ENCODE data around the gene DGCR2.

DGCR2 gene

GRCh38 chr22:19002684-19003038, 119.6 kb downstream of the DGCR2 start:
- TF ChIP-seq, protein P1, sequence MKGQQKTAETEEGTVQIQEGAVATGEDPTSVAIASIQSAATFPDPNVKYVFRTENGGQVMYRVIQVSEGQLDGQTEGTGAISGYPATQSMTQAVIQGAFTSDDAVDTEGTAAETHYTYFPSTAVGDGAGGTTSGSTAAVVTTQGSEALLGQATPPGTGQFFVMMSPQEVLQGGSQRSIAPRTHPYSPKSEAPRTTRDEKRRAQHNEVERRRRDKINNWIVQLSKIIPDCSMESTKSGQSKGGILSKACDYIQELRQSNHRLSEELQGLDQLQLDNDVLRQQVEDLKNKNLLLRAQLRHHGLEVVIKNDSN (IDR thresholded peaks at IDR 0.05): no peak
- no peak for TF ChIP-seq YY1 (IDR thresholded peaks at IDR 0.05; ENCODE audit: low read depth)
- TF ChIP-seq, protein P2, sequence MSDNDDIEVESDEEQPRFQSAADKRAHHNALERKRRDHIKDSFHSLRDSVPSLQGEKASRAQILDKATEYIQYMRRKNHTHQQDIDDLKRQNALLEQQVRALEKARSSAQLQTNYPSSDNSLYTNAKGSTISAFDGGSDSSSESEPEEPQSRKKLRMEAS (IDR thresholded peaks at IDR 0.05): no peak
- TF ChIP-seq CEBPB (IDR thresholded peaks at IDR 0.05): no peak
- no peak for TF ChIP-seq CREB1 (IDR thresholded peaks at IDR 0.05; ENCODE audit: low read depth)
- TF ChIP-seq NFIC (IDR thresholded peaks at IDR 0.05): no peak
- TF ChIP-seq RAD21 (IDR thresholded peaks at IDR 0.05; ENCODE audit: low read depth): no peak
- no peak for TF ChIP-seq EP300 (IDR thresholded peaks at IDR 0.05; ENCODE audit: borderline replicate concordance)
- TF ChIP-seq REST (IDR thresholded peaks at IDR 0.05; ENCODE audit: low read depth): no peak
- no peak for TF ChIP-seq TCF12 (IDR thresholded peaks at IDR 0.05; ENCODE audit: low read depth)

DNA sequence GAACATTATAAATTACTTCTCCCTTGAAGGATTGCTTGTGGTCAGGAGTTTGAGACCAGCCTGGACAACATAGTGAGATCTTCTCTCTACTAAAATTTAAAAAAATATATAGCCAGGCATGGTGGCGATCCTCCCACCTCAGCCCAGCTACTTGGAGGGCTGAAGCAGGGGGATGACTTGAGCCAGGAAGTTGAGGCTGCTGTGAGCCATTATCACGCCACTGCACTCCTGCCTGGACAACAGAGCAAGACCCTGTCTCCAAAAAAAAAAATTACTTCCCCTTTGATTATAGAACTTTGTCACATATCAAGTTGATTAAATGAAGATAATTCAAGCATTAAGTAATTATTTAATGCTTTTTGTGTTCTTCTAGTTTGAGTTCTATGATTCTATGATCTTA, 121.0 kb downstream of the DGCR2 start:
- TF ChIP-seq CREB1 (IDR thresholded peaks at IDR 0.05; ENCODE audit: low read depth): no peak
- no peak for TF ChIP-seq CEBPB (IDR thresholded peaks at IDR 0.05)

DNA sequence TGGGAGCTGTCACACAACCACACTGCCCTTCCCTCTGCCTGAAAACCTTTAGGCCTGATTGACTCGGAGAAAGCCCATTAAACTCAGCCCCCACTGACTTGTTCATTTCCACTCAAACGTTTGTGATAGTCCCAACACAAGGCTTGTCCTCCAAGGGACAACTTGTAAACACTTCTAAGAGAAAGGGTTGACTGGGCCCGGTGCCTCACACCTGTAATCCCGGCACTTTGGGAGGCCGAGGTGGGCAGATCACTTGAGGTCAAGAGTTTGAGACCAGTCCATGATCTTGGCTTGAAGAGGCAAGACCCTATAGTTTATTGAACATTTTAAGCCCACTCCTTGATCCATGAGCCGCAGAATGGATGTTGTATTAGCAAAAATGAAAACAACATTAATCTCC, 122.8 kb downstream of the DGCR2 start:
- no peak for TF ChIP-seq RAD21 (IDR thresholded peaks at IDR 0.05; ENCODE audit: low read depth)
- TF ChIP-seq REST (IDR thresholded peaks at IDR 0.05; ENCODE audit: low read depth): no peak
- TF ChIP-seq EGR1 (IDR thresholded peaks at IDR 0.05): no peak
- no peak for TF ChIP-seq TCF12 (IDR thresholded peaks at IDR 0.05; ENCODE audit: low read depth)
- TF ChIP-seq YY1 (IDR thresholded peaks at IDR 0.05; ENCODE audit: low read depth): no peak
- TF ChIP-seq, protein P1 (IDR thresholded peaks at IDR 0.05): no peak
- TF ChIP-seq TEAD4 (IDR thresholded peaks at IDR 0.05): no peak
- TF ChIP-seq FOXM1 (IDR thresholded peaks at IDR 0.05; ENCODE audit: borderline replicate concordance, low read depth): no peak
- no peak for TF ChIP-seq EP300 (IDR thresholded peaks at IDR 0.05; ENCODE audit: borderline replicate concordance)
- TF ChIP-seq TAF1 (IDR thresholded peaks at IDR 0.05; ENCODE audit: low read depth): no peak
- TF ChIP-seq CEBPB (IDR thresholded peaks at IDR 0.05): no peak
- TF ChIP-seq CREB1 (IDR thresholded peaks at IDR 0.05; ENCODE audit: low read depth): no peak
- no peak for TF ChIP-seq ZBTB7A (IDR thresholded peaks at IDR 0.05; ENCODE audit: low read depth)
- TF ChIP-seq NFIC (IDR thresholded peaks at IDR 0.05): no peak
- TF ChIP-seq, protein P2 (IDR thresholded peaks at IDR 0.05): no peak

DNA sequence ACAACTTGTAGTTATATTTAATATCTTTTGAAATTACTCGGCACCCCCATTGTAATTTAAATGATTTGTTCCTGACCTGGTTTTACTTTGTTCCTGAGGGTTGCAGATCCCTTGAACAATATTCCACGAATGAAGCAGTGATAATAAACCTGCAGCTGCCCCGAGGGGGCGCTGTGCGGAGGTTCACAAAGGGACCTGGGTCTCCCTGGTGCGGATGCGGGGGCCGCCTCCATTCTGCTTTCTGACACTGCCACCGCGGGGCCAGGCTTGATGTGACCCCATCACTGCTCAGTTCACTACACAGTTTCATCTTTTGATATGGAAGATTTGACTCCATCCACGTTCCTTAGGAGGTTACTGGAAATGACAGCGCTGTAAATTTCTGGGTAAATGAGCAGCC, 123.2 kb downstream of the DGCR2 start:
- no peak for TF ChIP-seq EGR1 (IDR thresholded peaks at IDR 0.05)
- TF ChIP-seq, protein P1 (IDR thresholded peaks at IDR 0.05): no peak
- no peak for TF ChIP-seq NFIC (IDR thresholded peaks at IDR 0.05)
- TF ChIP-seq CREB1 (IDR thresholded peaks at IDR 0.05; ENCODE audit: low read depth): no peak
- TF ChIP-seq EP300 (IDR thresholded peaks at IDR 0.05; ENCODE audit: borderline replicate concordance): no peak
- no peak for TF ChIP-seq TAF1 (IDR thresholded peaks at IDR 0.05; ENCODE audit: low read depth)
- TF ChIP-seq FOXM1 (IDR thresholded peaks at IDR 0.05; ENCODE audit: borderline replicate concordance, low read depth): no peak
- no peak for TF ChIP-seq CEBPB (IDR thresholded peaks at IDR 0.05)
- no peak for TF ChIP-seq REST (IDR thresholded peaks at IDR 0.05; ENCODE audit: low read depth)
- TF ChIP-seq ZBTB7A (IDR thresholded peaks at IDR 0.05; ENCODE audit: low read depth): no peak
- no peak for TF ChIP-seq RAD21 (IDR thresholded peaks at IDR 0.05; ENCODE audit: low read depth)
- TF ChIP-seq, protein P2 (IDR thresholded peaks at IDR 0.05): no peak
- TF ChIP-seq YY1 (IDR thresholded peaks at IDR 0.05; ENCODE audit: low read depth): no peak
- TF ChIP-seq TEAD4 (IDR thresholded peaks at IDR 0.05): no peak
- no peak for TF ChIP-seq TCF12 (IDR thresholded peaks at IDR 0.05; ENCODE audit: low read depth)
